HepG2 (cell line): Measurements from ENCODE around the gene HS3ST3B1. TPM values are rescaled to one million over a fixed set of nuclear protein-coding genes. Genes with fewer than 3 reads are reported as not detected.

Experiments used
- RORA ChIP-seq: sonication (generic); formaldehyde crosslinking; IDR thresholded peaks from 2 replicates; pipeline ENCODE4 v1.5.0; 2020; ENCODE audit warnings: mild to moderate bottlenecking, missing genetic modification reagents, moderate library complexity
- SOX6 ChIP-seq, 2 experiments: fragments of 450-650 bp in 1 of 2; sonication (generic) in 1 of 2; formaldehyde crosslinking in 1 of 2; IDR thresholded peaks; 2 replicates each; pipeline versions ENCODE4 v1.4.0 to v1.6.1; 2017 to 2020; ENCODE audit warnings: antibody characterized with exemption in 1 of 2, mild to moderate bottlenecking in 1 of 2, missing genetic modification reagents in 1 of 2
- ZNF547 ChIP-seq: sonication (generic); formaldehyde crosslinking; IDR thresholded peaks from 2 replicates; pipeline ENCODE4 v1.5.1; 2020; ENCODE audit warnings: mild to moderate bottlenecking, missing genetic modification reagents
- polyA plus RNA-seq, 8 experiments: library from polyadenylated mRNA; depleted of rRNA in 3 of 8; stranded (reverse) in 7 of 8; unstranded in 1 of 8; fragments of >200 nt; fragmentation: Illumina TruSeq in 4 of 8; extraction: Trizol in 4 of 8; gene quantifications; 2 replicates each; pipeline versions ENCODE4 v1.2.1 to v1.2.3, GENCODE V29; 2011 to 2016; ENCODE audit warnings: low read depth in 4 of 8, missing spikeins in 1 of 8, mixed read lengths in 1 of 8; ENCODE audit not compliant: insufficient read depth in 1 of 8
- total RNA-seq, 5 experiments: library from RNA; depleted of rRNA; stranded (reverse); fragments of >200 nt; fragmentation: Illumina TruSeq; extraction: Trizol; gene quantifications; 2 replicates each; pipeline ENCODE4 v1.2.3, GENCODE V29; 2016; ENCODE audit warnings: low read depth in 1 of 5
- TF ChIP-seq, protein P1 (sequence below): sonication (generic); formaldehyde crosslinking; IDR thresholded peaks from 2 replicates; pipeline ENCODE4 v1.8.1; 2022; ENCODE audit warnings: low read depth, mild to moderate bottlenecking, missing genetic modification reagents
- TF ChIP-seq, protein P2 (sequence below): sonication (generic); formaldehyde crosslinking; IDR thresholded peaks from 2 replicates; pipeline ENCODE4 v1.8.0; 2022; ENCODE audit warnings: missing genetic modification reagents, mild to moderate bottlenecking, borderline replicate concordance
- TF ChIP-seq, protein P3 (sequence below): IDR thresholded peaks from 2 replicates; pipeline ENCODE4 v1.6.1; 2012; ENCODE audit warnings: low read length, improper control_type of control experiment
- TF ChIP-seq, protein P4 (sequence below): sonication (generic); formaldehyde crosslinking; IDR thresholded peaks from 2 replicates; pipeline ENCODE4 v1.8.1; 2023; ENCODE audit warnings: missing genetic modification reagents, inconsistent platforms, borderline replicate concordance
- TF ChIP-seq, protein P5 (sequence below), 2 experiments: fragments of 450-650 bp in 1 of 2; sonication (generic) in 1 of 2; formaldehyde crosslinking in 1 of 2; IDR thresholded peaks; 2 replicates each; pipeline versions ENCODE4 v1.6.1 to v1.8.0; 2016 to 2022; ENCODE audit warnings: antibody characterized with exemption in 1 of 2, mild to moderate bottlenecking in 1 of 2, missing genetic modification reagents in 1 of 2

The HS3ST3B1 gene
- total and polyA plus RNA-seq, 2 of the 13 experiments (the other 11 are each of a cell fraction or from before 2014, with no cell fraction given): 15.7 to 39.5 TPM

DNA sequence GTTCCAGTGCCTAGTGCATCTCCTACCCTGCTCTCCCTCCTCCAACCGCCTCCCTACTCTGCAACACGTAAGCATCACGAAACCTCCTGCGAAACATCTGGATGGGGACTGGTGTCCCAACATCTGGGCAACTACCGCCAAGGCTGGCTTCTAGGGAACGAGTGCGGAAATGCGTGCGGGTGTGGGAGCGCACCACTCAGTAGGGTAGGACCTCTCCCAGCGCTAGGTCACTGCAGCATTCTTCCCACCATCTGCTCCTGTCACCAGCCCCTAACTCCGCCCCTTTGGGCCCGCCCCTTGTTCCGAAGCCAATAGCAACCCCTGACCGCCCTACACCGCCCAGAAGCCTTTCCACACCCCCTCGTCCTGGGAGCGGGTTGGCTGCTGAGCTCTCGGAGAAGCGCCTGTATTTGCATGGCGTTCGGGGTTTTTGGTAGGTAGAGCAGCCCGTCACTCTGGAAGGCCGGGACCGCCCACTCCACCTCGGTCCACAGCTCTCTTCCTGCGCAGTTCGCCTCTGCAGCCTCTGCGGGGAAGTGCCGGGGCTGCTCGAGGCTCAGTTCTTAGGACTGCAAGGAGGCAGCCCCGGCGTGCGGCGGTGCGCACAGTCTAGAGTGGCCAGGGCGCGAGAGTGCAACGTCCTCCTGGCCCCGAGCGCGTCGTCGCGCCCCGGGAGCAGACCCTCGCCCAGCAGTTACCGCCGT, at the start of gene HS3ST3B1 (continued):
- TF ChIP-seq, protein P1, sequence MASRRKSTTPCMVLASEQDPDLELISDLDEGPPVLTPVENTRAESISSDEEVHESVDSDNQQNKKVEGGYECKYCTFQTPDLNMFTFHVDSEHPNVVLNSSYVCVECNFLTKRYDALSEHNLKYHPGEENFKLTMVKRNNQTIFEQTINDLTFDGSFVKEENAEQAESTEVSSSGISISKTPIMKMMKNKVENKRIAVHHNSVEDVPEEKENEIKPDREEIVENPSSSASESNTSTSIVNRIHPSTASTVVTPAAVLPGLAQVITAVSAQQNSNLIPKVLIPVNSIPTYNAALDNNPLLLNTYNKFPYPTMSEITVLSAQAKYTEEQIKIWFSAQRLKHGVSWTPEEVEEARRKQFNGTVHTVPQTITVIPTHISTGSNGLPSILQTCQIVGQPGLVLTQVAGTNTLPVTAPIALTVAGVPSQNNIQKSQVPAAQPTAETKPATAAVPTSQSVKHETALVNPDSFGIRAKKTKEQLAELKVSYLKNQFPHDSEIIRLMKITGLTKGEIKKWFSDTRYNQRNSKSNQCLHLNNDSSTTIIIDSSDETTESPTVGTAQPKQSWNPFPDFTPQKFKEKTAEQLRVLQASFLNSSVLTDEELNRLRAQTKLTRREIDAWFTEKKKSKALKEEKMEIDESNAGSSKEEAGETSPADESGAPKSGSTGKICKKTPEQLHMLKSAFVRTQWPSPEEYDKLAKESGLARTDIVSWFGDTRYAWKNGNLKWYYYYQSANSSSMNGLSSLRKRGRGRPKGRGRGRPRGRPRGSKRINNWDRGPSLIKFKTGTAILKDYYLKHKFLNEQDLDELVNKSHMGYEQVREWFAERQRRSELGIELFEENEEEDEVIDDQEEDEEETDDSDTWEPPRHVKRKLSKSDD (CRISPR knock-in tag): no peak
- TF ChIP-seq, protein P2, sequence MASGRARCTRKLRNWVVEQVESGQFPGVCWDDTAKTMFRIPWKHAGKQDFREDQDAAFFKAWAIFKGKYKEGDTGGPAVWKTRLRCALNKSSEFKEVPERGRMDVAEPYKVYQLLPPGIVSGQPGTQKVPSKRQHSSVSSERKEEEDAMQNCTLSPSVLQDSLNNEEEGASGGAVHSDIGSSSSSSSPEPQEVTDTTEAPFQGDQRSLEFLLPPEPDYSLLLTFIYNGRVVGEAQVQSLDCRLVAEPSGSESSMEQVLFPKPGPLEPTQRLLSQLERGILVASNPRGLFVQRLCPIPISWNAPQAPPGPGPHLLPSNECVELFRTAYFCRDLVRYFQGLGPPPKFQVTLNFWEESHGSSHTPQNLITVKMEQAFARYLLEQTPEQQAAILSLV (CRISPR knock-in tag): peak; percentile 50
- TF ChIP-seq ZNF547 (CRISPR knock-in tag) (no peak), SOX6 (IDR thresholded peaks at IDR 0.05) (no peak), SOX6 (CRISPR knock-in tag; IDR thresholded peaks at IDR 0.05) (peak; percentile 52; the same call in 1 of the 2 replicates), RORA (CRISPR knock-in tag) (no peak)
- TF ChIP-seq, protein P3, sequence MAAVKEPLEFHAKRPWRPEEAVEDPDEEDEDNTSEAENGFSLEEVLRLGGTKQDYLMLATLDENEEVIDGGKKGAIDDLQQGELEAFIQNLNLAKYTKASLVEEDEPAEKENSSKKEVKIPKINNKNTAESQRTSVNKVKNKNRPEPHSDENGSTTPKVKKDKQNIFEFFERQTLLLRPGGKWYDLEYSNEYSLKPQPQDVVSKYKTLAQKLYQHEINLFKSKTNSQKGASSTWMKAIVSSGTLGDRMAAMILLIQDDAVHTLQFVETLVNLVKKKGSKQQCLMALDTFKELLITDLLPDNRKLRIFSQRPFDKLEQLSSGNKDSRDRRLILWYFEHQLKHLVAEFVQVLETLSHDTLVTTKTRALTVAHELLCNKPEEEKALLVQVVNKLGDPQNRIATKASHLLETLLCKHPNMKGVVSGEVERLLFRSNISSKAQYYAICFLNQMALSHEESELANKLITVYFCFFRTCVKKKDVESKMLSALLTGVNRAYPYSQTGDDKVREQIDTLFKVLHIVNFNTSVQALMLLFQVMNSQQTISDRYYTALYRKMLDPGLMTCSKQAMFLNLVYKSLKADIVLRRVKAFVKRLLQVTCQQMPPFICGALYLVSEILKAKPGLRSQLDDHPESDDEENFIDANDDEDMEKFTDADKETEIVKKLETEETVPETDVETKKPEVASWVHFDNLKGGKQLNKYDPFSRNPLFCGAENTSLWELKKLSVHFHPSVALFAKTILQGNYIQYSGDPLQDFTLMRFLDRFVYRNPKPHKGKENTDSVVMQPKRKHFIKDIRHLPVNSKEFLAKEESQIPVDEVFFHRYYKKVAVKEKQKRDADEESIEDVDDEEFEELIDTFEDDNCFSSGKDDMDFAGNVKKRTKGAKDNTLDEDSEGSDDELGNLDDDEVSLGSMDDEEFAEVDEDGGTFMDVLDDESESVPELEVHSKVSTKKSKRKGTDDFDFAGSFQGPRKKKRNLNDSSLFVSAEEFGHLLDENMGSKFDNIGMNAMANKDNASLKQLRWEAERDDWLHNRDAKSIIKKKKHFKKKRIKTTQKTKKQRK: no peak
- TF ChIP-seq, protein P4, sequence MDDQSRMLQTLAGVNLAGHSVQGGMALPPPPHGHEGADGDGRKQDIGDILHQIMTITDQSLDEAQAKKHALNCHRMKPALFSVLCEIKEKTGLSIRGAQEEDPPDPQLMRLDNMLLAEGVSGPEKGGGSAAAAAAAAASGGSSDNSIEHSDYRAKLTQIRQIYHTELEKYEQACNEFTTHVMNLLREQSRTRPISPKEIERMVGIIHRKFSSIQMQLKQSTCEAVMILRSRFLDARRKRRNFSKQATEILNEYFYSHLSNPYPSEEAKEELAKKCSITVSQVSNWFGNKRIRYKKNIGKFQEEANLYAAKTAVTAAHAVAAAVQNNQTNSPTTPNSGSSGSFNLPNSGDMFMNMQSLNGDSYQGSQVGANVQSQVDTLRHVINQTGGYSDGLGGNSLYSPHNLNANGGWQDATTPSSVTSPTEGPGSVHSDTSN (CRISPR knock-in tag): peak; percentile 84; the same call in 1 of the 2 replicates
- TF ChIP-seq, protein P5, sequence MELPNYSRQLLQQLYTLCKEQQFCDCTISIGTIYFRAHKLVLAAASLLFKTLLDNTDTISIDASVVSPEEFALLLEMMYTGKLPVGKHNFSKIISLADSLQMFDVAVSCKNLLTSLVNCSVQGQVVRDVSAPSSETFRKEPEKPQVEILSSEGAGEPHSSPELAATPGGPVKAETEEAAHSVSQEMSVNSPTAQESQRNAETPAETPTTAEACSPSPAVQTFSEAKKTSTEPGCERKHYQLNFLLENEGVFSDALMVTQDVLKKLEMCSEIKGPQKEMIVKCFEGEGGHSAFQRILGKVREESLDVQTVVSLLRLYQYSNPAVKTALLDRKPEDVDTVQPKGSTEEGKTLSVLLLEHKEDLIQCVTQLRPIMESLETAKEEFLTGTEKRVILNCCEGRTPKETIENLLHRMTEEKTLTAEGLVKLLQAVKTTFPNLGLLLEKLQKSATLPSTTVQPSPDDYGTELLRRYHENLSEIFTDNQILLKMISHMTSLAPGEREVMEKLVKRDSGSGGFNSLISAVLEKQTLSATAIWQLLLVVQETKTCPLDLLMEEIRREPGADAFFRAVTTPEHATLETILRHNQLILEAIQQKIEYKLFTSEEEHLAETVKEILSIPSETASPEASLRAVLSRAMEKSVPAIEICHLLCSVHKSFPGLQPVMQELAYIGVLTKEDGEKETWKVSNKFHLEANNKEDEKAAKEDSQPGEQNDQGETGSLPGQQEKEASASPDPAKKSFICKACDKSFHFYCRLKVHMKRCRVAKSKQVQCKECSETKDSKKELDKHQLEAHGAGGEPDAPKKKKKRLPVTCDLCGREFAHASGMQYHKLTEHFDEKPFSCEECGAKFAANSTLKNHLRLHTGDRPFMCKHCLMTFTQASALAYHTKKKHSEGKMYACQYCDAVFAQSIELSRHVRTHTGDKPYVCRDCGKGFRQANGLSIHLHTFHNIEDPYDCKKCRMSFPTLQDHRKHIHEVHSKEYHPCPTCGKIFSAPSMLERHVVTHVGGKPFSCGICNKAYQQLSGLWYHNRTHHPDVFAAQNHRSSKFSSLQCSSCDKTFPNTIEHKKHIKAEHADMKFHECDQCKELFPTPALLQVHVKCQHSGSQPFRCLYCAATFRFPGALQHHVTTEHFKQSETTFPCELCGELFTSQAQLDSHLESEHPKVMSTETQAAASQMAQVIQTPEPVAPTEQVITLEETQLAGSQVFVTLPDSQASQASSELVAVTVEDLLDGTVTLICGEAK (IDR thresholded peaks at IDR 0.05): no peak
- TF ChIP-seq, protein P5 (CRISPR knock-in tag; IDR thresholded peaks at IDR 0.05): no peak; the same call in 1 of the 2 replicates
